GM23338 (cell line): ENCODE results near the gene TRIM67. TPM values are rescaled to one million over a fixed set of nuclear protein-coding genes. Genes with fewer than 3 reads are reported as not detected.

Experiments used
- ATAC-seq: fragments of 200-7000 bp; cut with Tn5 transposase; 3 replicates; pipeline ENCODE4 v1.9.1; 2020
- DNase-seq: peaks from one replicate; pipeline ENCODE4 v3.0.0-alpha.2; 2015; ENCODE audit warnings: low spot score
- H2AFZ ChIP-seq: fragments of 200-600 bp; sonication (generic); 2 replicates; pipeline ENCODE4 v1.8.0; 2016; ENCODE audit warnings: antibody characterized with exemption, mild to moderate bottlenecking, moderate library complexity
- H3F3A ChIP-seq: fragments of 200-600 bp; sonication (generic); replicated peaks from 2 replicates; pipeline ENCODE4 v1.8.0; 2017; ENCODE audit warnings: antibody characterized with exemption, mixed run types, low read depth
- H3K27ac ChIP-seq: fragments of 200-600 bp; sonication (generic); 2 replicates; pipeline ENCODE4 v1.6.1; 2016; ENCODE audit warnings: low read depth
- H3K27me3 ChIP-seq: fragments of 200-600 bp; sonication (generic); 2 replicates; pipeline ENCODE4 v1.8.0; 2016; ENCODE audit warnings: mild to moderate bottlenecking, mixed run types, moderate library complexity; ENCODE audit not compliant: insufficient read depth
- H3K36me3 ChIP-seq: fragments of 200-600 bp; sonication (generic); 2 replicates; pipeline ENCODE4 v1.8.0; 2016; ENCODE audit warnings: mild to moderate bottlenecking; ENCODE audit not compliant: insufficient read depth
- H3K4me1 ChIP-seq: fragments of 200-600 bp; sonication (generic); 2 replicates; pipeline ENCODE4 v1.8.0; 2016; ENCODE audit warnings: mild to moderate bottlenecking, moderate library complexity; ENCODE audit not compliant: insufficient read depth
- H3K4me2 ChIP-seq: fragments of 200-600 bp; sonication (generic); 2 replicates; pipeline ENCODE4 v1.7.1; 2017; ENCODE audit warnings: mixed run types
- H3K4me3 ChIP-seq: fragments of 200-600 bp; sonication (generic); 2 replicates; pipeline ENCODE4 v1.6.1; 2016; ENCODE audit warnings: mixed run types
- H3K79me2 ChIP-seq: fragments of 200-600 bp; sonication (generic); replicated peaks from 2 replicates; pipeline ENCODE4 v1.8.0; 2017; ENCODE audit warnings: mild to moderate bottlenecking; ENCODE audit not compliant: insufficient read depth
- H3K9me2 ChIP-seq: fragments of 200-600 bp; sonication (generic); 2 replicates; pipeline ENCODE4 v1.8.0; 2017; ENCODE audit not compliant: insufficient read depth
- H4K20me1 ChIP-seq: fragments of 200-600 bp; sonication (generic); replicated peaks from 2 replicates; pipeline ENCODE4 v1.8.0; 2017; ENCODE audit warnings: mild to moderate bottlenecking; ENCODE audit not compliant: insufficient read depth
- H3K27ac Mint-ChIP-seq: 2 replicates; pipeline ENCODE4 v1.8.0; 2020; ENCODE audit warnings: inconsistent platforms, mild to moderate bottlenecking, moderate library complexity, mixed read lengths
- H3K27me3 Mint-ChIP-seq: 3 replicates; pipeline ENCODE4 v1.8.0; 2022; ENCODE audit warnings: low read depth, mild to moderate bottlenecking, moderate library complexity, mixed read lengths, inconsistent platforms; ENCODE audit not compliant: insufficient read depth, poor library complexity
- H3K36me3 Mint-ChIP-seq: 3 replicates; pipeline ENCODE4 v1.8.0; 2021; ENCODE audit warnings: low read depth, mild to moderate bottlenecking, inconsistent platforms, moderate library complexity, mixed read lengths
- H3K4me1 Mint-ChIP-seq: 3 replicates; pipeline ENCODE4 v1.8.0; 2020; ENCODE audit warnings: mild to moderate bottlenecking, inconsistent platforms, mixed read lengths
- H3K4me3 Mint-ChIP-seq: 3 replicates; pipeline ENCODE4 v1.8.0; 2021; ENCODE audit warnings: moderate library complexity, mild to moderate bottlenecking, inconsistent platforms, mixed read lengths
- H3K9me3 Mint-ChIP-seq: 3 replicates; pipeline ENCODE4 v1.8.0; 2020; ENCODE audit warnings: moderate library complexity, mild to moderate bottlenecking, inconsistent platforms, mixed read lengths
- CREB1 ChIP-seq: fragments of 250-450 bp; sonication (Bioruptor Pico); IDR thresholded peaks from 2 replicates; pipeline ENCODE4 v1.5.0; 2020; ENCODE audit warnings: low read depth, mild to moderate bottlenecking, moderate library complexity
- CTCF ChIP-seq, 2 experiments: fragments of 200-600 bp in 1 of 2; sonication (generic) in 1 of 2; conservative IDR thresholded peaks; 2 replicates each; pipeline versions ENCODE4 v1.5.1 to v1.6.1; 2016 to 2017; ENCODE audit warnings: antibody characterized with exemption in 2 of 2, low read depth in 2 of 2, mild to moderate bottlenecking in 2 of 2, moderate library complexity in 1 of 2
- EZH2 ChIP-seq: fragments of 200-600 bp; sonication (generic); IDR thresholded peaks from one replicate; pipeline ENCODE4 v1.8.0; 2017; ENCODE audit warnings: antibody characterized with exemption, mild to moderate bottlenecking, low read depth; ENCODE audit not compliant: unreplicated experiment
- EZH2phosphoT487 ChIP-seq: fragments of 200-600 bp; sonication (generic); IDR thresholded peaks from one replicate; pipeline ENCODE4 v1.8.1; 2018; ENCODE audit warnings: antibody characterized with exemption; ENCODE audit not compliant: unreplicated experiment
- JUNB ChIP-seq: IDR thresholded peaks from one replicate; pipeline ENCODE4 v1.6.1; 2016; ENCODE audit warnings: antibody characterized with exemption; ENCODE audit not compliant: unreplicated experiment
- NANOG ChIP-seq: IDR thresholded peaks from 2 replicates; pipeline ENCODE4 v1.6.1; 2016; ENCODE audit warnings: antibody characterized with exemption, borderline replicate concordance
- POLR2AphosphoS5 ChIP-seq: IDR thresholded peaks from 2 replicates; pipeline ENCODE4 v1.6.1; 2016; ENCODE audit warnings: antibody characterized with exemption, low read depth
- STAT1 ChIP-seq: IDR thresholded peaks from one replicate; pipeline ENCODE4 v1.6.1; 2016; ENCODE audit warnings: antibody characterized with exemption; ENCODE audit not compliant: unreplicated experiment
- ZNF114 ChIP-seq: fragments of 250-450 bp; sonication (Bioruptor Pico); IDR thresholded peaks from 2 replicates; pipeline ENCODE4 v1.5.0; 2020; ENCODE audit warnings: mild to moderate bottlenecking, moderate library complexity
- ZNF331 ChIP-seq: fragments of 250-450 bp; sonication (Bioruptor Pico); IDR thresholded peaks from 2 replicates; pipeline ENCODE4 v1.5.0; 2020; ENCODE audit warnings: low read depth, mild to moderate bottlenecking, moderate library complexity
- ZNF462 ChIP-seq: fragments of 250-450 bp; sonication (Bioruptor Pico); IDR thresholded peaks from 2 replicates; pipeline ENCODE4 v1.5.0; 2020; ENCODE audit warnings: mild to moderate bottlenecking, moderate library complexity
- polyA plus RNA-seq: library from polyadenylated mRNA; unstranded; fragments of >200 nt; fragmentation: Nextera tagmentation; extraction: Ambion mirVana; gene quantifications from 2 replicates; pipeline ENCODE4 v1.2.1, GENCODE V29; 2016
- total RNA-seq: library from RNA; depleted of rRNA; stranded (reverse); fragments of >200 nt; shearing (Covaris generic); gene quantifications from 2 replicates; pipeline ENCODE4 v1.2.3, GENCODE V29; 2014
- TF ChIP-seq, protein P1 (sequence below): IDR thresholded peaks from 2 replicates; pipeline ENCODE4 v1.6.1; 2016; ENCODE audit warnings: antibody characterized with exemption
- TF ChIP-seq, protein P2 (sequence below): IDR thresholded peaks from one replicate; pipeline ENCODE4 v1.6.1; 2018; ENCODE audit warnings: antibody characterized with exemption; ENCODE audit not compliant: unreplicated experiment

Gene TRIM67
- total and polyA plus RNA-seq, 2 experiments from 2014 or later, result 0.03 TPM; not detected in 1

GRCh38 chr1:231166398-231166797 lies 4.5 kb downstream of the TRIM67 start:
- no peaks in the 10 kb centered on the region for H3K9me2 ChIP-seq
- no peaks in the 10 kb centered on the region for H3K36me3 ChIP-seq
- no peaks in the 10 kb centered on the region for H3F3A ChIP-seq
- H4K20me1 ChIP-seq, result peaks cover 10% of the 10 kb centered on the region; the same call in 1 of the 2 replicates
- no peak overlapping the region for H3K27ac ChIP-seq
- no peak overlapping the region for H3K4me3 ChIP-seq
- H3K79me2 ChIP-seq, result no peaks in the 10 kb centered on the region
- ATAC-seq (no peak), DNase-seq (no peak)
- TF ChIP-seq CTCF (conservative IDR thresholded peaks at IDR 0.05; ENCODE audit: low read depth in 2 of 2), result no peak
- TF ChIP-seq POLR2AphosphoS5, result no peak
- TF ChIP-seq JUNB, result no peak
- TF ChIP-seq, protein P1, sequence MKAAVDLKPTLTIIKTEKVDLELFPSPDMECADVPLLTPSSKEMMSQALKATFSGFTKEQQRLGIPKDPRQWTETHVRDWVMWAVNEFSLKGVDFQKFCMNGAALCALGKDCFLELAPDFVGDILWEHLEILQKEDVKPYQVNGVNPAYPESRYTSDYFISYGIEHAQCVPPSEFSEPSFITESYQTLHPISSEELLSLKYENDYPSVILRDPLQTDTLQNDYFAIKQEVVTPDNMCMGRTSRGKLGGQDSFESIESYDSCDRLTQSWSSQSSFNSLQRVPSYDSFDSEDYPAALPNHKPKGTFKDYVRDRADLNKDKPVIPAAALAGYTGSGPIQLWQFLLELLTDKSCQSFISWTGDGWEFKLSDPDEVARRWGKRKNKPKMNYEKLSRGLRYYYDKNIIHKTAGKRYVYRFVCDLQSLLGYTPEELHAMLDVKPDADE, result no peak
- no peak for TF ChIP-seq NANOG
- no peak for TF ChIP-seq ZNF462 (CRISPR knock-in tag)
- TF ChIP-seq, protein P2, sequence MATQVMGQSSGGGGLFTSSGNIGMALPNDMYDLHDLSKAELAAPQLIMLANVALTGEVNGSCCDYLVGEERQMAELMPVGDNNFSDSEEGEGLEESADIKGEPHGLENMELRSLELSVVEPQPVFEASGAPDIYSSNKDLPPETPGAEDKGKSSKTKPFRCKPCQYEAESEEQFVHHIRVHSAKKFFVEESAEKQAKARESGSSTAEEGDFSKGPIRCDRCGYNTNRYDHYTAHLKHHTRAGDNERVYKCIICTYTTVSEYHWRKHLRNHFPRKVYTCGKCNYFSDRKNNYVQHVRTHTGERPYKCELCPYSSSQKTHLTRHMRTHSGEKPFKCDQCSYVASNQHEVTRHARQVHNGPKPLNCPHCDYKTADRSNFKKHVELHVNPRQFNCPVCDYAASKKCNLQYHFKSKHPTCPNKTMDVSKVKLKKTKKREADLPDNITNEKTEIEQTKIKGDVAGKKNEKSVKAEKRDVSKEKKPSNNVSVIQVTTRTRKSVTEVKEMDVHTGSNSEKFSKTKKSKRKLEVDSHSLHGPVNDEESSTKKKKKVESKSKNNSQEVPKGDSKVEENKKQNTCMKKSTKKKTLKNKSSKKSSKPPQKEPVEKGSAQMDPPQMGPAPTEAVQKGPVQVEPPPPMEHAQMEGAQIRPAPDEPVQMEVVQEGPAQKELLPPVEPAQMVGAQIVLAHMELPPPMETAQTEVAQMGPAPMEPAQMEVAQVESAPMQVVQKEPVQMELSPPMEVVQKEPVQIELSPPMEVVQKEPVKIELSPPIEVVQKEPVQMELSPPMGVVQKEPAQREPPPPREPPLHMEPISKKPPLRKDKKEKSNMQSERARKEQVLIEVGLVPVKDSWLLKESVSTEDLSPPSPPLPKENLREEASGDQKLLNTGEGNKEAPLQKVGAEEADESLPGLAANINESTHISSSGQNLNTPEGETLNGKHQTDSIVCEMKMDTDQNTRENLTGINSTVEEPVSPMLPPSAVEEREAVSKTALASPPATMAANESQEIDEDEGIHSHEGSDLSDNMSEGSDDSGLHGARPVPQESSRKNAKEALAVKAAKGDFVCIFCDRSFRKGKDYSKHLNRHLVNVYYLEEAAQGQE, result no peak
- no peak for TF ChIP-seq EZH2phosphoT487
- no peak for TF ChIP-seq EZH2
- TF ChIP-seq CREB1 (CRISPR knock-in tag), result no peak
- no peak for TF ChIP-seq ZNF331
- no peak for TF ChIP-seq STAT1
- TF ChIP-seq ZNF114 (CRISPR knock-in tag), result no peak
- peaks cover 61% of the 10 kb centered on the region for H3K27me3 ChIP-seq
- Mint-ChIP-seq H3K9me3 (peaks cover 4% of the 10 kb centered on the region; the same call in 2 of the 3 replicates), H3K36me3 (no peaks in the 10 kb centered on the region), H3K27me3 (peaks cover 43% of the 10 kb centered on the region), H3K27ac (no peak overlapping the region), H3K4me3 (no peak overlapping the region), H3K4me1 (peaks cover 6% of the 10 kb centered on the region; the same call in 2 of the 3 replicates)
- no peak overlapping the region for H3K4me2 ChIP-seq
- 0 out of 2 replicates have a peak, but pooled peaks cover 4% of the 10 kb centered on the region for H3K4me1 ChIP-seq
- H2AFZ ChIP-seq, result no peak overlapping the region
